GM12891 (cell line): ENCODE results near the gene NLRP6.
A peak's percentile ranks its signal among the peaks of the same experiment; 100 is the strongest.

Experiments used
- DNase-seq: peaks from one replicate; pipeline ENCODE4 v3.0.0; 2011; ENCODE audit warnings: low spot score; ENCODE audit not compliant: insufficient read length
- FAIRE-seq: peaks from 2 replicates; lab custom pipeline; 2011; peaks lifted over from hg19 to GRCh38; lab: Jason Lieb, UNC
- PAX5 ChIP-seq: IDR thresholded peaks from 2 replicates; pipeline ENCODE4 v1.6.1; 2011; ENCODE audit warnings: low read length, moderate library complexity, mild to moderate bottlenecking; ENCODE audit not compliant: insufficient read depth, severe bottlenecking
- POLR2A ChIP-seq: IDR thresholded peaks from 2 replicates; pipeline ENCODE4 v1.6.1; 2011; ENCODE audit warnings: low read depth, low read length, control low read depth
- POLR2AphosphoS5 ChIP-seq: IDR thresholded peaks from 2 replicates; pipeline ENCODE4 v1.6.1; 2011; ENCODE audit warnings: low read depth, low read length, control low read depth
- POU2F2 ChIP-seq: IDR thresholded peaks from 2 replicates; pipeline ENCODE4 v1.6.1; 2011; ENCODE audit warnings: low read depth, mild to moderate bottlenecking, control low read depth, low read length, moderate library complexity
- SPI1 ChIP-seq: IDR thresholded peaks from 2 replicates; pipeline ENCODE4 v1.6.1; 2011; ENCODE audit warnings: low read depth, low read length, control low read depth
- TAF1 ChIP-seq: IDR thresholded peaks from 2 replicates; pipeline ENCODE4 v1.6.1; 2011; ENCODE audit warnings: low read depth, low read length, control low read depth

NLRP6 gene

GRCh38 chr11:240315-240714 is 37.9 kb upstream of the NLRP6 start:
- FAIRE-seq (no peak), DNase-seq (no peak)
- TF ChIP-seq POU2F2 = no peak
- TF ChIP-seq POLR2AphosphoS5 = no peak
- no peak for TF ChIP-seq TAF1
- TF ChIP-seq POLR2A = no peak
- TF ChIP-seq PAX5 = no peak
- no peak for TF ChIP-seq SPI1

GRCh38 chr11:241634-242033 is 36.6 kb upstream of the NLRP6 start:
- TF ChIP-seq POLR2AphosphoS5 = no peak
- no peak for TF ChIP-seq POLR2A
- no peak for TF ChIP-seq POU2F2
- TF ChIP-seq TAF1 = no peak
- no peak for FAIRE-seq
- DNase-seq = no peak

- FAIRE-seq (no peak), DNase-seq (no peak)
- TF ChIP-seq POU2F2 (no peak), TAF1 (no peak), PAX5 (no peak), POLR2A (no peak), SPI1 (no peak), POLR2AphosphoS5 (no peak)
Measured at GRCh38 chr11:244376-244775, 33.8 kb upstream of the NLRP6 start.

GRCh38 chr11:249062-249461 is 29.1 kb upstream of the NLRP6 start:
- no peak for DNase-seq
- no peak for FAIRE-seq
- TF ChIP-seq SPI1 = no peak

- DNase-seq (no peak), FAIRE-seq (no peak)
- no peak for TF ChIP-seq POLR2A
- no peak for TF ChIP-seq POLR2AphosphoS5
- TF ChIP-seq PAX5 = no peak
- TF ChIP-seq POU2F2 = no peak
- no peak for TF ChIP-seq SPI1
Measured at GRCh38 chr11:250274-250673, 27.9 kb upstream of the NLRP6 start.

GRCh38 chr11:250740-251299 is 27.4 kb upstream of the NLRP6 start:
- FAIRE-seq = peak; percentile 91
- no peak for DNase-seq

GRCh38 chr11:251550-251949 is 26.7 kb upstream of the NLRP6 start:
- DNase-seq (no peak), FAIRE-seq (no peak)
- TF ChIP-seq TAF1 (no peak), POLR2A (no peak), SPI1 (no peak), POU2F2 (no peak)

More at GRCh38 chr11:250740-251299, 27.4 kb upstream of the NLRP6 start:
- no peak for TF ChIP-seq PAX5
- no peak for TF ChIP-seq POU2F2
- TF ChIP-seq TAF1 = no peak
- no peak for TF ChIP-seq SPI1
- no peak for TF ChIP-seq POLR2AphosphoS5

- TF ChIP-seq TAF1 = no peak
- TF ChIP-seq POLR2AphosphoS5 = no peak
- TF ChIP-seq POLR2A = no peak
- TF ChIP-seq SPI1 = no peak
- no peak for TF ChIP-seq POU2F2
- TF ChIP-seq PAX5 = no peak
- FAIRE-seq (no peak), DNase-seq (no peak)
Measured at GRCh38 chr11:252666-253065, 25.5 kb upstream of the NLRP6 start.

- FAIRE-seq (no peak), DNase-seq (no peak)
- peak; percentile 22; the same call in 1 of the 2 replicates for TF ChIP-seq POLR2AphosphoS5
- TF ChIP-seq SPI1 = no peak
Measured at GRCh38 chr11:253160-253885, 24.9 kb upstream of the NLRP6 start.

- FAIRE-seq (no peak), DNase-seq (no peak)
- TF ChIP-seq PAX5 (no peak), POLR2A (no peak), POU2F2 (no peak), POLR2AphosphoS5 (no peak; the same call in 1 of the 2 replicates), SPI1 (no peak), TAF1 (no peak)
Measured at GRCh38 chr11:253886-254270, 24.3 kb upstream of the NLRP6 start.
